HG03469 (cell line): ENCODE results near the gene MRGPRE.

Experiments
- ATAC-seq: cut with Tn5 transposase; IDR thresholded peaks from one replicate; pipeline ENCODE4 v1.9.1; 2021; ENCODE audit warnings: mild to moderate bottlenecking, moderate library complexity, moderate number of reproducible peaks; ENCODE audit not compliant: unreplicated experiment

MRGPRE gene

DNA sequence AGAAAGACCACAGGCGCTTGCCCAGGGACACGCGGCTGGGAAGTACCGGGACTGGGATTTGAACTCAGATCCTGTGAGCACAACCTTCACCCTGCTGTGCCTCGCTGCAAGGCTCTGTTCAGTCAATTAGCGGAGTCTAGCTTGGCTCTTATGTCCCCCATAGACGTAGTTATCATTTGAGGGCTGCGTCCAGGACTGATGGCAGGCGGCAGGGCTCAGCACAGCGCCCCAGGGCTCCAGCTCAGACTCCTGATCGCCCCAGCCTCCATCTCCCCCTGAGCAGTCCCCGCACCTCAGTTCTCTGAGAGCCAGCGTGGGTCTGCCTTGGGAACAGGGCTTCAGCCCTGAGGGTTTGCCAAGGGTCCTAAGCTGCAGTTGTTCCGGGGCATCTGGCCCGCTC, 33.4 kb downstream of the MRGPRE start:
- ATAC-seq = no peak

GRCh38 chr11:3197878-3198528, 34.2 kb downstream of the MRGPRE start:
- no peak for ATAC-seq

DNA sequence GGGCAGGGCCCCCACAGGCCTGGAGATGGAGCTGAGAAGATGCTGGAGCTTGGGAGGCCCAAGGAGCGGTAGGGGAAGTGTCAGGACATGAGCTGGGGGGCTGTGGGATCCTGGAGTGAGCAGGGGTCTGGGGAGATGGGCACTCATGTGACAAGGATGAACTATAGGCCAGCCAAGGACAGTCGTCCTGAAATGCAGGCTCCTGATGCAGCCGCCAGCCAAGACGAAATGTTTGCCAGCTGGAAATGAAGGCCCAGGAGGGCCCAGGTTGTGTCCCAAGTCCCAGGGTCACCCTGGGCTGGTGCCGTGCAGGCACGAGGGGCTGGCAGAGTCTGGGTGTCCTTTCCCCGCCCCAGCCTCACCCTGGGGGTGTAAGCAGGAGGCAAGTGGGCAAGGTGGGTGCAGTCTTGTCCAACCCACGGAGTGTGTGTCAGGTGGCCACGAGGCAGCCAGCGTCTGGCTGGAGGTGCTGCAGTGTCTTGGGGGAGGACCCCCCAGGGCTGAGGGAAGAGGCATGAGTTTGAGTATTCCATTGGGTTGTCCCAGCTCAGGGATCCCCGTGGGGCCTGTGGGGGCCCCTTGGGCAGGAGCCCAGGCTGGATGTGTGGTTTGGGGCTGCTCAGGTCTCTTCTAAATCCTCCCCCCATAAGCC, 35.0 kb downstream of the MRGPRE start:
- ATAC-seq = no peak

GRCh38 chr11:3196161-3197043, 35.8 kb downstream of the MRGPRE start:
- ATAC-seq = no peak

- ATAC-seq = no peak
Observed at GRCh38 chr11:3195251-3196160, 36.7 kb downstream of the MRGPRE start.

GRCh38 chr11:3194016-3194816, 38.0 kb downstream of the MRGPRE start:
- no peak for ATAC-seq

DNA sequence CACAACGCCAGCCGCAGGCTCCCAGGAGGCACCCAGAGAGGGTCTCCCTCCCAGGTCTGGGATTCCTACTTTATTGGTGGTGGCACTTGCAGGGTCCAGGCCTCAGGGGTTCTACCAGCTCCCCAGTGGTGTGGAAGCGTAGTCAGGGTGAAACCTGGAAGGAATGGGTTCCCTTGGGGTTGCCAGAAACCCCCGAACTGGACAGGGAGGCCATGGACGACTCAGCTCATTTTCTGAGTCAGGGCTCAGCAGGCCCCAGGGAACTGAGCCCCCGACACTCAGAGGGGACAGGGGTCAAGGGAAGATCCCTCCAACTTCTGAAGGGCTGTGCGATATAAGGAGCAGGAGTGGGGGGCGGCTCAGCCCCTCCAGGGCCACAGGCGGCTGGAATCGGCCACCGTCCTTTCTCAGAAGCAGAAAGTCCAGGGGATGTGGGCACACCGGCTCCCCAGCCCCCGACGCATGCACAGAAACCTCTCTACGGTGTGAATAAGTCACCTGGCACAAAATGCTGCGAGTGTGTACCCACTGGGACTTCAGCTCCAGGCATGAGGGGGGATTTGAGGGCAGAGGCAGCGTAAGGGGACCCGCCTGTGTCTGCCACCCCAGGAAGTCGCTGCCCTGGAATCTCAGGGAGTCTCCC, 38.7 kb downstream of the MRGPRE start:
- ATAC-seq = no peak

- ATAC-seq = no peak
Observed at GRCh38 chr11:3192511-3193372, 39.5 kb downstream of the MRGPRE start.

DNA sequence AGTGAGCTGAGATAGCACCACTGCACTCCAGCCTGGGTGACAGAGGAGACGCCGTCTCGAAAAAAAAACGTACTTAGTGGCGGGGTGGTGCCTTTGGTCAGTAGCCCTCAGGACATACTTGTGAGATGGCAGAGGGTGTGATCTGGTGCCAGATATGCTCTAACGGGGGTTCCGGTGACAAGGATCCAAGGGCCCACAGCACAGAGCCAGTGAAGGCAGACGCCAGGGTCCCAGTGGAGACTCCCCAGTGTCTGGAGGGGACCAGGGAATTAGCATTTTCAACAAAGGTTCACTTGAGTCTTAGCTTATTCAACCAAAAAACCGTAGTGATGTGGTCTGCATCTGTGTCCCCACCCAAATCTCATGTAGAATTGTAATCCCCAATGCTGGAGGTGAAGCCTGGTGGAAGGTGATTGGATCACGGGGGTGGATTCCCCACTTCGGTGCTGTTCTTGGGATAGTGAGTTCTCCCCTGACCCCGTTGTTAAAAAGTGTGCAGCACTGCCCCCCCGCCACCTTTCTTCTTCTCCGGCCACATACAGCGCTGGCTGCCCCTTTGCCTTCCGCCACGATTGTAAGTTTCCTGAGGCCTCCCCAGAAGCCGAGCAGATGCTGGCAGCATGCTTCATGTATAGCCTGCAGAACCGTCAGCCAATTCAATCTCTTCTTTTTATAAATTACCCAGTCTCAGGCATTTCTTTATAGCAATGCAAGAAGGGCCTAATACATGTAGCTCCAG, 40.5 kb downstream of the MRGPRE start:
- no peak for ATAC-seq

GRCh38 chr11:3190600-3190999, 41.6 kb downstream of the MRGPRE start:
- no peak for ATAC-seq

GRCh38 chr11:3189886-3190583, 42.2 kb downstream of the MRGPRE start:
- no peak for ATAC-seq

- ATAC-seq = no peak
Observed at GRCh38 chr11:3189196-3189843, 42.9 kb downstream of the MRGPRE start.

DNA sequence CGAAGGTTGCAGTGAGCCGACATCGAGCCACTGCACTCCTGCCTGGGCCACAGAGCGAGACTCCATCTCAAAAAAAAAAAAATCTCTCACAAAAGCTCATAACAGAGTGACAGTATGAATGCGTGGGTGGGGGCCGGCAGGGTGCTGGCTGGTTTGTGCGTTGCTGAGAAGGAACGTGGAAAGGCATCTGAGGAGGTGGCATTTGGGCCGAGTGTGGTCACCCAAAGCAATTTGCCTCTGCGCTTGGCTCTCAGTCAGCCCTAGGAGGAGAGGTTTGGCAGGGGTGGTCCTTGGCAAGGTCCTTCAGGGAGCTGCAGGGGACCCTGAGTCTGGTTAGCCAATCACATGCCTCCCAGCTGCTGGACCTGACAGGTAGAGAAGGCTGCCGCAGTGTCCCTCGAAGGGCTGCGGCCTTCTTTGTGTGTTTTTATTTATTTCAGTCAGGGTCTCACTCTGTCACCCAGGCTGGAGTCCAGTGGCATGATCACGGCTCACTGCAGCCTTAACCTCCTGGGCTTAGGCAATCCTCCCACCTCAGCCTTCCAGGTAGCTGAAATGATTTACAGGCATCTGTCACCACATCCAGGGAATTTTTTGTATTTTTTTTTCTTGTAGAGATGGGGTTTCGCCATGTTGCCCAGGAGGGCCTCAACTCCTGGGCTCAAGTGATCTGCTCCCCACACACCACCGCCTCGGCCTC, 43.6 kb downstream of the MRGPRE start:
- ATAC-seq = no peak

DNA sequence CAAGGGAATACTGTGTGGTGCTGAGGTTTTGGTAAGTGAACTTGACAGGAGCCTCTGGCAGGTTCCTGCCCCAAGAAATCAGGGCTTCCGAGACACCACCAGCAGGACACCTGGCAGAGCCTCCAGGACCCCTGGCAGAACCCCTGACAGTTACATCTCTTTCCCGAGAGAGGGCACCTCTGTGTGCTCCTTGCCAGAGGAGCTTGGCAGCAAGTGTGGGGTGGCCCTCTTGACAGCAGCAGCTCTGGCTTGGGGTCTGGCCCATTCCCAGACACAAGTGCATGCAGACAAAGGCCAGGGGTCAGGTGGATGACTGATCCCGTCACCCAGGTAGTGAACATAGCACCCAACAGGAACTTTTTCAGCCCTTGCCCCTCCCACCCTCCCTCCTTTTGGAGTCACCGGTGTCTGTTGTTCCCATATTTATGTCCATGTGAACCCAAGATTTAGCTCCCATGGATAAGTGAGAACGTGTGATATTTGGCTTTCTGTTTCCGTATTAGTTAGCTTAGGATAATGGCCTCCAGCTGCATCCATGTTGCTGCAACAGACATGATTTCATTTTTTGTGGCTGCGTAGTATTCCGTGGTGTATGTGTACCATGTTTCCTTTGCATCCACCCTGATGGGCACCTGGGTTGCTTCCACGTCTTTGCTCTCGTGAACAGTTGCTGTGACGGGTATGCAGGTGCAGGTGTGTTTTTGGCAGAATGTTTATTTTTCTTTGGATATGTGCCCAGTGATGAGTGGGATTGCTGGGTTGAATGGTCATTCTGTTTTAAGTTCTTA, 45.9 kb downstream of the MRGPRE start:
- no peak for ATAC-seq

DNA sequence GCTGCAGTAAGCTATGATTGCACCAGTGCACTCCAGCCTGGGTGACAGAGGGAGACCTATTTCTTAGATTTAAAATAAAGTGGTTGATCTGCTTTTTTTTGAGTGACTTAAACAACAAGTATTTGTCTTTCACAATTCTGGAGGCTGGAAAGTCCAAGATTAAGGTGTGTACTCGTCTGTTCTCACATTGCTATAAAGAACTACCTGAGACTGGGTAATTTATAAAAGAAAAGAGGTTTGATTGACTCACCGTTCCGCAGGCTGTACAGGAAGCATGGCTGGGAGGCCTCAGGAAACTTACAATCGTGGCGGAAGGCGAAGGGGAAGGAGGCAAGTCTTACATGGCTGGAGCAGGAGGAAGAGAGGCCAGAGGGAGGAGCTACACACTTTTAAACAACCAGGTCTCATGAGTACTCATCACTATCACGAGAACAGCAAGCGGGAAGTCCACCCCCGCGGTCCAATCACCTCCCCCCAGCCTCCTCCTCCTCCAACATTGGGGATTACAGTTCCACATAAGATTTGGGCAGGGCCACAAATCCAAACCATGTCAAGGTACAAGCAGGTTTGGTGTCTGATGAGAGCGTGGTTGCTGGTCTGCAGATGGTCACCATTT, 47.4 kb downstream of the MRGPRE start:
- ATAC-seq = no peak
